Neural cell (in vitro differentiated cells): Measurements from ENCODE around the gene CHRD. TPM values are rescaled to one million over a fixed set of nuclear protein-coding genes. Genes with fewer than 3 reads are reported as not detected.

Experiments
- H2AFZ ChIP-seq: fragments of 200-600, 300-800 bp; sonication (generic), shearing (Covaris generic); 2 replicates; pipeline ENCODE4 v1.6.0; 2014; ENCODE audit warnings: low read depth, mild to moderate bottlenecking, antibody characterized with exemption, low read length, moderate library complexity
- H3F3A ChIP-seq: fragments of 200-600 bp; shearing (Covaris generic); 2 replicates; pipeline ENCODE4 v1.6.1; 2016; ENCODE audit warnings: mild to moderate bottlenecking, moderate library complexity, mixed read lengths, antibody characterized with exemption, low read length; ENCODE audit not compliant: insufficient read depth, poor library complexity, severe bottlenecking
- H3K27ac ChIP-seq: fragments of 200-600, 300-800 bp; sonication (generic), shearing (Covaris generic); 2 replicates; pipeline ENCODE4 v1.5.1; 2014; ENCODE audit warnings: mild to moderate bottlenecking, low read length, moderate library complexity
- H3K27me3 ChIP-seq: fragments of 300-800, 200-600 bp; sonication (generic), shearing (Covaris generic); 2 replicates; pipeline ENCODE4 v1.6.0; 2014; ENCODE audit warnings: mild to moderate bottlenecking, low read depth, low read length, moderate library complexity; ENCODE audit not compliant: insufficient read depth
- H3K36me3 ChIP-seq: fragments of 300-800, 200-600 bp; sonication (generic), shearing (Covaris generic); 2 replicates; pipeline ENCODE4 v1.5.1; 2014; ENCODE audit warnings: mild to moderate bottlenecking, antibody characterized with exemption, low read length, moderate library complexity; ENCODE audit not compliant: insufficient read depth
- H3K4me2 ChIP-seq: fragments of 300-800, 200-600 bp; sonication (generic), shearing (Covaris generic); 2 replicates; pipeline ENCODE4 v1.6.0; 2014; ENCODE audit warnings: mild to moderate bottlenecking, low read length
- H3K4me3 ChIP-seq: fragments of 300-800, 200-600 bp; sonication (generic), shearing (Covaris generic); 2 replicates; pipeline ENCODE4 v1.5.1; 2014; ENCODE audit warnings: mild to moderate bottlenecking, low read length, moderate library complexity
- H3K79me2 ChIP-seq: fragments of 200-600 bp; shearing (Covaris generic); replicated peaks from 2 replicates; pipeline ENCODE4 v1.6.0; 2014; ENCODE audit warnings: mild to moderate bottlenecking, low read length, moderate library complexity; ENCODE audit not compliant: insufficient read depth
- H3K9ac ChIP-seq: fragments of 300-800, 200-600 bp; sonication (generic), shearing (Covaris generic); 2 replicates; pipeline ENCODE4 v1.6.1; 2016; ENCODE audit warnings: mild to moderate bottlenecking, low read length, mixed read lengths
- H3K9me2 ChIP-seq: fragments of 200-600 bp; shearing (Covaris generic); 2 replicates; pipeline ENCODE4 v1.6.1; 2016; ENCODE audit warnings: mild to moderate bottlenecking, low read length, mixed read lengths; ENCODE audit not compliant: insufficient read depth
- H3K9me3 ChIP-seq: fragments of 200-600, 300-800 bp; sonication (generic), shearing (Covaris generic); 2 replicates; pipeline ENCODE4 v1.6.1; 2016; ENCODE audit warnings: mild to moderate bottlenecking, mixed run types, low read length, moderate library complexity, mixed read lengths
- H4K20me1 ChIP-seq: fragments of 200-600 bp; shearing (Covaris generic); 2 replicates; pipeline ENCODE4 v1.6.1; 2016; ENCODE audit warnings: mild to moderate bottlenecking, mixed run types; ENCODE audit not compliant: insufficient read depth
- EP300 ChIP-seq: fragments of 450-650 bp; conservative IDR thresholded peaks from 2 replicates; pipeline ENCODE4 v1.6.1; 2014; ENCODE audit warnings: antibody characterized with exemption, mild to moderate bottlenecking, moderate library complexity; ENCODE audit not compliant: poor library complexity, severe bottlenecking
- EZH2 ChIP-seq: fragments of 200-600, 300-800 bp; shearing (Covaris generic), sonication (generic); IDR thresholded peaks from 2 replicates; pipeline ENCODE4 v1.6.1; 2014; ENCODE audit warnings: antibody characterized with exemption, low read length, borderline replicate concordance, mild to moderate bottlenecking; ENCODE audit not compliant: insufficient read depth, poor library complexity, severe bottlenecking
- MXI1 ChIP-seq: fragments of 450-650 bp; conservative IDR thresholded peaks from 2 replicates; pipeline ENCODE4 v1.6.1; 2014; ENCODE audit warnings: antibody characterized with exemption, mild to moderate bottlenecking; ENCODE audit not compliant: poor library complexity, severe bottlenecking
- POLR2AphosphoS5 ChIP-seq: IDR thresholded peaks from 2 replicates; pipeline ENCODE4 v1.6.1; 2012
- RAD21 ChIP-seq: fragments of 450-650 bp; conservative IDR thresholded peaks from 2 replicates; pipeline ENCODE4 v1.6.1; 2014; ENCODE audit warnings: antibody characterized with exemption, mild to moderate bottlenecking, moderate library complexity
- SMC3 ChIP-seq: fragments of 450-650 bp; conservative IDR thresholded peaks from 2 replicates; pipeline ENCODE4 v1.6.1; 2014; ENCODE audit warnings: antibody characterized with exemption, mild to moderate bottlenecking, moderate library complexity; ENCODE audit not compliant: poor library complexity
- TAF1 ChIP-seq: IDR thresholded peaks from 2 replicates; pipeline ENCODE4 v1.6.1; 2012; ENCODE audit warnings: low read depth
- polyA minus RNA-seq: library from RNA; depleted of rRNA, polyadenylated mRNA; stranded (reverse); fragments of >200 nt; gene quantifications from 2 replicates; pipeline ENCODE4 v1.2.3, GENCODE V29; 2014
- polyA plus RNA-seq: library from polyadenylated mRNA; depleted of rRNA; stranded (reverse); fragments of >200 nt; gene quantifications from 2 replicates; pipeline ENCODE4 v1.2.3, GENCODE V29; 2014
- TF ChIP-seq, protein P1 (sequence below): fragments of 450-650 bp; IDR thresholded peaks from 2 replicates; pipeline ENCODE4 v1.5.1; 2014; ENCODE audit warnings: antibody characterized with exemption, mild to moderate bottlenecking, moderate library complexity; ENCODE audit not compliant: poor library complexity, severe bottlenecking
- TF ChIP-seq, protein P2 (sequence below): IDR thresholded peaks from 2 replicates; pipeline ENCODE4 v1.6.1; 2012; ENCODE audit warnings: borderline replicate concordance

The CHRD gene
- polyA plus RNA-seq = 2.9 and 4.8 TPM in 2 replicates
- polyA minus RNA-seq = 0.93 and 1.9 TPM in 2 replicates

DNA sequence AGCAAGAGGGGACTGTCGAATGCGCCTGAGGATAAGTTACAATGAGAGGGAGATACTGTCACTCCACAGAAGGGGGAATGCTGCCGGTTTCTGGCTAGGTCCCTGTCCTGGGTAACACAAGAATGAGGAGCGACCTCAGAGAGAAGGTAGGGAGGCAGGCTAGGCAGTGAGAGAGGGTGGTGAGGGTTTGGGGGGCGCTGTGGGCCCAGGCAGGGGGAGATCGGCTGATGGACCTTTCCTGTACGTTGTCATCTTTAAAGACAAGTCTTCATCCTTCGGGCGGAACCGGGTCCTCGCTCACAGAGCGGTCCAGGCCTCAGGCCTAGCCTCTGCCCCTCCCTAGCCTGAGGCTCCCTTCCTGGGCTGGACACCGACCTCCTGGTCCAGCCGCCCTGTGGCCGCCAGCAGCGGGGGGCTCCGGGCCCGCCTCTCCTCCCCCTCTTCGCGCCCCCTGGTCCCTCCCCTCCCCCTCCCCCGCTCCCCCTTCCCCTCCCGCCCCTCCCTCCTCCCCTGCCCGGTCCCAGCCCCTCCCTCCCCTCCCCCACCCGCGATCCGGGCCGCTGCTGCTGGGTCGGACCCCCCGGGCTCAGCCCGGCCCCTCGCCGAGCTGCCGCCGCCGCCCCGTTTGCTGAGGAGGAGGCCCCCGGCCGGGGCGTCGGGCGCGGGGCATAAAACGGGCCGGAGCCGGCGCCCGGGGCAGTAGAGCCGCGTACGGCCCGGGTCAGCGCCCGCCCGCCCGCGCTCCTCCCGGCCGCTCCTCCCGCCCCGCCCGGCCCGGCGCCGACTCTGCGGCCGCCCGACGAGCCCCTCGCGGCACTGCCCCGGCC is at the start of gene CHRD:
TSS of gene CHRD (plus strand) at position 697 of the 827 bp plus-strand sequence. CDS start 265 bp downstream, outside the sequence.
- Histone ChIP-seq H3K4me2 (no peak within 1 kb of the TSS), H3K4me3 (peak within 1 kb of the TSS; percentile 65), H3K9me3 (no peaks in the 10 kb centered on the region), H2AFZ (no peak within 1 kb of the TSS), H3K27me3 (peaks cover 39% of the 10 kb centered on the region), H4K20me1 (no peaks in the 10 kb centered on the region), H3K79me2 (no peaks in the 10 kb centered on the region), H3F3A (no peaks in the 10 kb centered on the region), H3K9ac (peak within 1 kb of the TSS; percentile 49), H3K36me3 (no peaks in the 10 kb centered on the region), H3K27ac (no peak within 1 kb of the TSS), H3K9me2 (no peaks in the 10 kb centered on the region)
- no peak for TF ChIP-seq POLR2AphosphoS5
- TF ChIP-seq TAF1 = no peak

DNA sequence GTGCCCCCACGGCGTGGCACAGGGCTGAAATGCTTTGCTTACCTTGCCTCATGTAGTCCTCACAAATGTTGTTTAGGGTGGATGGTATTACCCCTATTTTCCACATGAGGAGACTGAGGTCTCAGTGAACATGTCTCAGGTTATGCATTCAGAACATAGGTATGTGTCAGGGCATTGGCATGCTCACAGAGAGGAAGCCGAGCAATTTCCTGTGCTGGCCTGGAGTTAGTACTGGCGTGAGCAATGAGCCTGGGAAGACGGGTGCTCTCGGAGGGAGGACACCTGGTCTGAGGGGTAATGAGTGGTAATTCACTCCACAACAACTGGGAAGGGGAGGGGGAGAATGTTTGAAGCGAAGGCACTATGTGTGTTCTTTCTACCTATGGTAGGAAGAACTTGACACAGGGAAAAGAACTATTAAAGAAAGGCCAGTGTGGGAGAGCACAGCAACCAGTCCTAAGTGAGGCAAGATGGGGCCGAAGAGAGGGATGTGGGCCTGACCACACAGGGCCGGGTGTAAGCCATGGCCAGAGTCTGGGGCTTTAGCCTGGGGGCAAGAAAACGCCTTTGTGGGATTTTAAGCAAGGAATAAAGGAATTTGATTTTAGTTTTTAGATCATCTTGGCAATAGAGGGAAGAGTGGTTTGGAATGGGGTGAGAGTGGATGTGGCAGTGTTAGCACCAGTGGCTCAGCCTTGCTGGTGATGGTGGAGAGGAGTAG is 47.3 kb upstream of the CHRD start:
- no peak overlapping the region for H3K9ac ChIP-seq
- TF ChIP-seq TAF1 (no peak), SMC3 (no peak), MXI1 (no peak), EP300 (no peak), POLR2AphosphoS5 (no peak), RAD21 (no peak), EZH2 (no peak)
- TF ChIP-seq, protein P1, sequence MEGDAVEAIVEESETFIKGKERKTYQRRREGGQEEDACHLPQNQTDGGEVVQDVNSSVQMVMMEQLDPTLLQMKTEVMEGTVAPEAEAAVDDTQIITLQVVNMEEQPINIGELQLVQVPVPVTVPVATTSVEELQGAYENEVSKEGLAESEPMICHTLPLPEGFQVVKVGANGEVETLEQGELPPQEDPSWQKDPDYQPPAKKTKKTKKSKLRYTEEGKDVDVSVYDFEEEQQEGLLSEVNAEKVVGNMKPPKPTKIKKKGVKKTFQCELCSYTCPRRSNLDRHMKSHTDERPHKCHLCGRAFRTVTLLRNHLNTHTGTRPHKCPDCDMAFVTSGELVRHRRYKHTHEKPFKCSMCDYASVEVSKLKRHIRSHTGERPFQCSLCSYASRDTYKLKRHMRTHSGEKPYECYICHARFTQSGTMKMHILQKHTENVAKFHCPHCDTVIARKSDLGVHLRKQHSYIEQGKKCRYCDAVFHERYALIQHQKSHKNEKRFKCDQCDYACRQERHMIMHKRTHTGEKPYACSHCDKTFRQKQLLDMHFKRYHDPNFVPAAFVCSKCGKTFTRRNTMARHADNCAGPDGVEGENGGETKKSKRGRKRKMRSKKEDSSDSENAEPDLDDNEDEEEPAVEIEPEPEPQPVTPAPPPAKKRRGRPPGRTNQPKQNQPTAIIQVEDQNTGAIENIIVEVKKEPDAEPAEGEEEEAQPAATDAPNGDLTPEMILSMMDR = no peak
- TF ChIP-seq, protein P2, sequence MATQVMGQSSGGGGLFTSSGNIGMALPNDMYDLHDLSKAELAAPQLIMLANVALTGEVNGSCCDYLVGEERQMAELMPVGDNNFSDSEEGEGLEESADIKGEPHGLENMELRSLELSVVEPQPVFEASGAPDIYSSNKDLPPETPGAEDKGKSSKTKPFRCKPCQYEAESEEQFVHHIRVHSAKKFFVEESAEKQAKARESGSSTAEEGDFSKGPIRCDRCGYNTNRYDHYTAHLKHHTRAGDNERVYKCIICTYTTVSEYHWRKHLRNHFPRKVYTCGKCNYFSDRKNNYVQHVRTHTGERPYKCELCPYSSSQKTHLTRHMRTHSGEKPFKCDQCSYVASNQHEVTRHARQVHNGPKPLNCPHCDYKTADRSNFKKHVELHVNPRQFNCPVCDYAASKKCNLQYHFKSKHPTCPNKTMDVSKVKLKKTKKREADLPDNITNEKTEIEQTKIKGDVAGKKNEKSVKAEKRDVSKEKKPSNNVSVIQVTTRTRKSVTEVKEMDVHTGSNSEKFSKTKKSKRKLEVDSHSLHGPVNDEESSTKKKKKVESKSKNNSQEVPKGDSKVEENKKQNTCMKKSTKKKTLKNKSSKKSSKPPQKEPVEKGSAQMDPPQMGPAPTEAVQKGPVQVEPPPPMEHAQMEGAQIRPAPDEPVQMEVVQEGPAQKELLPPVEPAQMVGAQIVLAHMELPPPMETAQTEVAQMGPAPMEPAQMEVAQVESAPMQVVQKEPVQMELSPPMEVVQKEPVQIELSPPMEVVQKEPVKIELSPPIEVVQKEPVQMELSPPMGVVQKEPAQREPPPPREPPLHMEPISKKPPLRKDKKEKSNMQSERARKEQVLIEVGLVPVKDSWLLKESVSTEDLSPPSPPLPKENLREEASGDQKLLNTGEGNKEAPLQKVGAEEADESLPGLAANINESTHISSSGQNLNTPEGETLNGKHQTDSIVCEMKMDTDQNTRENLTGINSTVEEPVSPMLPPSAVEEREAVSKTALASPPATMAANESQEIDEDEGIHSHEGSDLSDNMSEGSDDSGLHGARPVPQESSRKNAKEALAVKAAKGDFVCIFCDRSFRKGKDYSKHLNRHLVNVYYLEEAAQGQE = no peak
- peaks cover 10% of the 10 kb centered on the region for H3F3A ChIP-seq
- H3K36me3 ChIP-seq = no peaks in the 10 kb centered on the region
- no peak overlapping the region for H3K27ac ChIP-seq
- H3K9me3 ChIP-seq = no peaks in the 10 kb centered on the region
- H3K4me3 ChIP-seq = no peak overlapping the region
- H3K9me2 ChIP-seq = no peaks in the 10 kb centered on the region
- H3K4me2 ChIP-seq = no peak overlapping the region
- H3K27me3 ChIP-seq = no peaks in the 10 kb centered on the region
- H3K79me2 ChIP-seq = peaks cover 11% of the 10 kb centered on the region
- no peak overlapping the region for H2AFZ ChIP-seq
- H4K20me1 ChIP-seq = no peaks in the 10 kb centered on the region
